ENCODE measurements around the gene HIPK2. TPM values are rescaled to one million over a fixed set of nuclear protein-coding genes. Genes with fewer than 3 reads are reported as not detected.

HIPK2 gene
- total and polyA plus RNA-seq, 2 experiments from 2014 or later: 7.3 to 16.9 TPM

- Histone ChIP-seq H3K4me1 (ENCODE audit: insufficient read depth) (no peaks in the 10 kb centered on the region; the same call in 1 of the 2 replicates), H3K4me2 (no peak overlapping the region), H4K20me1 (replicated peaks; ENCODE audit: insufficient read depth) (0 out of 2 replicates have a peak, but pooled peaks cover 5% of the 10 kb centered on the region), H2AFZ (no peak overlapping the region), H3K4me3 (no peak overlapping the region), H3F3A (replicated peaks; ENCODE audit: low read depth) (no peaks in the 10 kb centered on the region), H3K9me2 (ENCODE audit: insufficient read depth) (0 out of 2 replicates have a peak, but pooled peaks cover 10% of the 10 kb centered on the region), H3K27me3 (ENCODE audit: insufficient read depth) (no peaks in the 10 kb centered on the region), H3K27ac (ENCODE audit: low read depth) (no peak overlapping the region), H3K79me2 (replicated peaks; ENCODE audit: insufficient read depth) (peaks cover 14% of the 10 kb centered on the region), H3K36me3 (ENCODE audit: insufficient read depth) (no peaks in the 10 kb centered on the region)
- no peaks in the 10 kb centered on the region for H3K27me3 Mint-ChIP-seq (ENCODE audit: insufficient read depth, low read depth, poor library complexity)
- DNase-seq (ENCODE audit: low spot score) (no peak), ATAC-seq (no peak)
- TF ChIP-seq ZNF114 (CRISPR knock-in tag; IDR thresholded peaks at IDR 0.05) (no peak), POLR2AphosphoS5 (IDR thresholded peaks at IDR 0.05; ENCODE audit: low read depth) (no peak)
- peaks cover 8% of the 10 kb centered on the region; the same call in 2 of the 3 replicates for H3K4me1 Mint-ChIP-seq
- no peak overlapping the region for H3K4me3 Mint-ChIP-seq
- H3K27ac Mint-ChIP-seq: no peak overlapping the region
- no peaks in the 10 kb centered on the region for H3K9me3 Mint-ChIP-seq
- peaks cover 9% of the 10 kb centered on the region for H3K36me3 Mint-ChIP-seq (ENCODE audit: low read depth)
These were observed 56.4 kb downstream of the HIPK2 start for GRCh38 chr7:139721417-139721816.

GRCh38 chr7:139720705-139721231, 57.0 kb downstream of the HIPK2 start:
- Histone ChIP-seq H3K27me3 (ENCODE audit: insufficient read depth) (no peaks in the 10 kb centered on the region), H3K79me2 (replicated peaks; ENCODE audit: insufficient read depth) (peaks cover 14% of the 10 kb centered on the region), H3K4me3 (no peak overlapping the region), H3K27ac (ENCODE audit: low read depth) (no peak overlapping the region), H3K36me3 (ENCODE audit: insufficient read depth) (no peaks in the 10 kb centered on the region), H3K9me2 (ENCODE audit: insufficient read depth) (0 out of 2 replicates have a peak, but pooled peaks cover 10% of the 10 kb centered on the region), H3K4me1 (ENCODE audit: insufficient read depth) (no peaks in the 10 kb centered on the region; the same call in 1 of the 2 replicates), H4K20me1 (replicated peaks; ENCODE audit: insufficient read depth) (0 out of 2 replicates have a peak, but pooled peaks cover 5% of the 10 kb centered on the region), H3K4me2 (no peak overlapping the region), H3F3A (replicated peaks; ENCODE audit: low read depth) (no peaks in the 10 kb centered on the region), H2AFZ (no peak overlapping the region)
- H3K27ac Mint-ChIP-seq: no peak overlapping the region
- TF ChIP-seq CTCF (conservative IDR thresholded peaks at IDR 0.05; ENCODE audit: low read depth in 2 of 2) (peak in 1 of 2 experiments; percentile 20; a peak in 1 of 4 replicates), JUNB (IDR thresholded peaks at IDR 0.05; ENCODE audit: unreplicated experiment) (no peak)
- H3K4me1 Mint-ChIP-seq: peaks cover 4% of the 10 kb centered on the region; the same call in 2 of the 3 replicates
- no peaks in the 10 kb centered on the region for H3K9me3 Mint-ChIP-seq
- no peak for DNase-seq (ENCODE audit: low spot score)
- ATAC-seq: no peak
- H3K4me3 Mint-ChIP-seq: no peak overlapping the region
- H3K27me3 Mint-ChIP-seq (ENCODE audit: insufficient read depth, low read depth, poor library complexity): no peaks in the 10 kb centered on the region
- peaks cover 16% of the 10 kb centered on the region for H3K36me3 Mint-ChIP-seq (ENCODE audit: low read depth)

GRCh38 chr7:139720186-139720585, 57.6 kb downstream of the HIPK2 start:
- no peak overlapping the region for H3K27ac ChIP-seq (ENCODE audit: low read depth)
- no peaks in the 10 kb centered on the region for H3K36me3 ChIP-seq (ENCODE audit: insufficient read depth)
- H3K4me1 ChIP-seq (ENCODE audit: insufficient read depth): no peaks in the 10 kb centered on the region; the same call in 1 of the 2 replicates
- H3K4me3 ChIP-seq: no peak overlapping the region
- Mint-ChIP-seq H3K4me1 (peaks cover 7% of the 10 kb centered on the region), H3K36me3 (ENCODE audit: low read depth) (peaks cover 22% of the 10 kb centered on the region), H3K9me3 (no peaks in the 10 kb centered on the region), H3K27me3 (ENCODE audit: insufficient read depth, low read depth, poor library complexity) (peaks cover 4% of the 10 kb centered on the region), H3K4me3 (no peak overlapping the region), H3K27ac (no peak overlapping the region)
- no peak for ATAC-seq
- H2AFZ ChIP-seq: no peak overlapping the region
- no peak for DNase-seq (ENCODE audit: low spot score)
- H3K79me2 ChIP-seq (replicated peaks; ENCODE audit: insufficient read depth): peaks cover 14% of the 10 kb centered on the region
- 0 out of 2 replicates have a peak, but pooled peaks cover 10% of the 10 kb centered on the region for H3K9me2 ChIP-seq (ENCODE audit: insufficient read depth)
- TF ChIP-seq POLR2AphosphoS5 (IDR thresholded peaks at IDR 0.05; ENCODE audit: low read depth) (no peak), EZH2phosphoT487 (IDR thresholded peaks at IDR 0.05; ENCODE audit: unreplicated experiment) (no peak), EZH2 (IDR thresholded peaks at IDR 0.05; ENCODE audit: low read depth, unreplicated experiment) (no peak), ZNF331 (CRISPR knock-in tag; IDR thresholded peaks at IDR 0.05; ENCODE audit: low read depth) (no peak), REST (IDR thresholded peaks at IDR 0.05; ENCODE audit: unreplicated experiment) (no peak), ZNF114 (CRISPR knock-in tag; IDR thresholded peaks at IDR 0.05) (no peak), JUNB (IDR thresholded peaks at IDR 0.05; ENCODE audit: unreplicated experiment) (no peak), NANOG (IDR thresholded peaks at IDR 0.05; ENCODE audit: borderline replicate concordance) (no peak), CREB1 (CRISPR knock-in tag; IDR thresholded peaks at IDR 0.05; ENCODE audit: low read depth) (no peak)
- H3K27me3 ChIP-seq (ENCODE audit: insufficient read depth): no peaks in the 10 kb centered on the region
- H3K4me2 ChIP-seq: no peak overlapping the region
- 0 out of 2 replicates have a peak, but pooled peaks cover 5% of the 10 kb centered on the region for H4K20me1 ChIP-seq (replicated peaks; ENCODE audit: insufficient read depth)
- no peaks in the 10 kb centered on the region for H3F3A ChIP-seq (replicated peaks; ENCODE audit: low read depth)

Measured in GM23338 (cell line).